Right lobe of liver (tissue), 4 donors: ENCODE data around the gene GIMD1.

Experiments used
- CTCF ChIP-seq, 4 donors: fragments of 200-600 bp in 3 of 4; fragments of 450-650 bp in 1 of 4; IDR thresholded peaks; one replicate each; pipeline versions ENCODE4 v1.5.1 to v1.8.0; 2016 to 2022; ENCODE audit warnings: antibody characterized with exemption in 4 of 4, mild to moderate bottlenecking in 2 of 4
- POLR2A ChIP-seq: fragments of 450-650 bp; IDR thresholded peaks from one replicate; pipeline ENCODE4 v1.6.1; 2017; ENCODE audit warnings: antibody characterized with exemption, mild to moderate bottlenecking
- donor health status: DM: no; HTN: no; CAD: no.
- donor health status: DM: no; HTN: no; CAD: no.
- donor health status: DM: no; HTN: yes; CAD: no.

GRCh38 chr4:106373026-106373425 is 4.4 kb upstream of the GIMD1 start:
- no peak for TF ChIP-seq POLR2A
- no peak for TF ChIP-seq CTCF (IDR thresholded peaks at IDR 0.05)
